SK-N-MC (cell line): ENCODE data around the gene SLC7A5.
"Not testable (repeated sequence)": the region's sequence is repeated elsewhere in the genome, so short reads cannot be mapped to it uniquely, and the experiment has no call there.

Experiments used
- EZH2 ChIP-seq: fragments of 200-600 bp; sonication (generic); IDR thresholded peaks from one replicate; pipeline ENCODE4 v1.6.1; 2017; ENCODE audit warnings: antibody characterized with exemption
- FOXP2 ChIP-seq: optimal IDR thresholded peaks from 2 replicates; pipeline ENCODE3; 2011; ENCODE audit warnings: mild to moderate bottlenecking, moderate library complexity; ENCODE audit not compliant: insufficient read depth; ENCODE audit errors: extremely low read length, control extremely low read depth
- POLR2AphosphoS5 ChIP-seq: IDR thresholded peaks from 2 replicates; pipeline ENCODE4 v1.6.1; 2012; ENCODE audit warnings: mild to moderate bottlenecking, low read depth, low read length, borderline replicate concordance

DNA sequence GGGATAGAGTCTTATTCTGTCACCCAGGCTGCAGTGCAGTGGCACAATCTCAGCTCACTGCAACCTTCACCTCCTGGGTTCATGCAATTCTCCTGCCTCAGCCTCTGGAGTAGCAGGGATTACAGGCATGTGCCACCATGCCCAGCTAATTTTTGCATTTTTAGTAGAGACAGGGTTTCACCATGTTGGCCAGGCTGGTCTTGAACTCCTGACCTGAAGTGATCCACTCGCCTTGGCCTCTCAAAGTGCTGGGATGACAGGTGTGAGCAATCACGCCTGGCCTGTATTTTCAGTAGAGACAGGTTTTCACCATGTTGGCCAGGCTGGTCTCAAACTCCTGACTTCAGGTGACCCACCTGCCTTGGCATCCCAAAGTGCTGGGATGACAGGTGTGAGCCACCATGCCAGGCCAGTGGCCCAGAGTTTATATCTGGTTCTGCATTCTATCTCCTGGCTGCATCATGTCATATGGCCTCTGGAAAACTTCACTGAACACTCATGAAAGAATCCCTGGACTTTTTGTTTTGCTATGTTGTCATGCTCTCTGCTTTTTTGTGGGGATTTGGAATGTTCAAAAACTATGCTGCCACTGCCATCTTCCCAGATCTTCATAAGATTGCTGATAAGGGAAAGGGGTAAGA, 81.7 kb downstream of the SLC7A5 start:
- TF ChIP-seq POLR2AphosphoS5, EZH2, FOXP2: not testable (repeated sequence)
